DOHH2 (cell line): ENCODE data around the gene ARHGAP1.

Experiments used
- H3F3A ChIP-seq: fragments of 200-600 bp; sonication (generic), shearing (Covaris generic); 2 replicates; pipeline ENCODE4 v1.6.0; 2016; ENCODE audit warnings: antibody characterized with exemption, mild to moderate bottlenecking; ENCODE audit not compliant: control insufficient read depth, insufficient read depth
- H3K27ac ChIP-seq: fragments of 200-600 bp; sonication (generic); 2 replicates; pipeline ENCODE4 v1.5.1; 2014; ENCODE audit warnings: low read depth, mild to moderate bottlenecking, low read length, moderate library complexity
- H3K27me3 ChIP-seq: fragments of 200-600 bp; sonication (generic); 2 replicates; pipeline ENCODE4 v1.6.1; 2014; ENCODE audit warnings: mild to moderate bottlenecking, low read length, mixed read lengths; ENCODE audit not compliant: control insufficient read depth
- H3K36me3 ChIP-seq: fragments of 200-600 bp; sonication (generic); 2 replicates; pipeline ENCODE4 v1.6.1; 2014; ENCODE audit warnings: mild to moderate bottlenecking, low read length, moderate library complexity, mixed read lengths; ENCODE audit not compliant: control insufficient read depth
- H3K4me1 ChIP-seq: fragments of 200-600 bp; sonication (generic); 2 replicates; pipeline ENCODE4 v1.6.1; 2014; ENCODE audit warnings: mild to moderate bottlenecking, low read length, mixed read lengths; ENCODE audit not compliant: control insufficient read depth
- H3K4me2 ChIP-seq: fragments of 200-600 bp; sonication (generic); 2 replicates; pipeline ENCODE4 v1.6.0; 2014; ENCODE audit warnings: mild to moderate bottlenecking, low read length, moderate library complexity
- H3K4me3 ChIP-seq: fragments of 200-600 bp; sonication (generic); 2 replicates; pipeline ENCODE4 v1.5.1; 2014; ENCODE audit warnings: mild to moderate bottlenecking, low read length, mixed read lengths
- H3K79me2 ChIP-seq: fragments of 200-600 bp; sonication (generic); 2 replicates; pipeline ENCODE4 v1.6.1; 2014; ENCODE audit warnings: mild to moderate bottlenecking, low read length, mixed read lengths; ENCODE audit not compliant: control insufficient read depth
- H3K9me2 ChIP-seq: fragments of 200-600 bp; sonication (generic); replicated peaks from 2 replicates; pipeline ENCODE4 v1.6.1; 2014; ENCODE audit warnings: mild to moderate bottlenecking, low read length, mixed read lengths; ENCODE audit not compliant: control insufficient read depth
- H3K9me3 ChIP-seq: fragments of 200-600 bp; sonication (generic); 2 replicates; pipeline ENCODE4 v1.6.1; 2014; ENCODE audit warnings: antibody characterized with exemption, low read length, mixed read lengths; ENCODE audit not compliant: control insufficient read depth, insufficient read depth
- H4K20me1 ChIP-seq: fragments of 200-600 bp; sonication (generic); 2 replicates; pipeline ENCODE4 v1.6.0; 2014; ENCODE audit warnings: low read depth, mild to moderate bottlenecking, antibody characterized with exemption, low read length, moderate library complexity; ENCODE audit not compliant: control insufficient read depth, insufficient read depth
- EZH2phosphoT487 ChIP-seq: fragments of 200-600 bp; sonication (generic); IDR thresholded peaks from 2 replicates; pipeline ENCODE4 v1.6.1; 2017; ENCODE audit warnings: borderline replicate concordance, mild to moderate bottlenecking, antibody characterized with exemption, low read length, moderate library complexity, mixed read lengths
- TF ChIP-seq, protein P1 (sequence below): fragments of 200-600 bp; sonication (generic); IDR thresholded peaks from one replicate; pipeline ENCODE4 v1.5.1; 2014; ENCODE audit warnings: antibody characterized with exemption, mild to moderate bottlenecking, low read depth, low read length; ENCODE audit not compliant: poor library complexity, severe bottlenecking

ARHGAP1 gene

DNA sequence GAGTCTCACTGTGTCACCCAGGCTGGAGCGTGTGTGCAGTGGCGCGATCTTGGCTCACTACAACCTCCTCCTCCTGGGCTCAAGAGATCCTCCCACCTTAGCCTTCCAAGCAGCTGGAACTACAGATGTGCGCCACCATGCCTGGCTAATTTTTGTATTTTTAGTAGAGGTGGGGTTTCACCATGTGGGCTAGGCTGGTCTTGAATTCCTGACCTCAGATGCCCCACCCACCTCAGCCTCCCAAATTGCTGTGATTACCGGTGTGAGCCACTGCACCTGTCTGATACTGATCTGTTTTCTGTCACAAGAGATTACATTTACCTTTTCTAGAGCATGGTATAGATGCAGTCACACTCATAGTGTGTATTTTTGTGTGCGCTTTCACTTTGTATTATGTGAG is 71.5 kb downstream of the ARHGAP1 start:
- TF ChIP-seq EZH2phosphoT487, result no peak
- TF ChIP-seq, protein P1, sequence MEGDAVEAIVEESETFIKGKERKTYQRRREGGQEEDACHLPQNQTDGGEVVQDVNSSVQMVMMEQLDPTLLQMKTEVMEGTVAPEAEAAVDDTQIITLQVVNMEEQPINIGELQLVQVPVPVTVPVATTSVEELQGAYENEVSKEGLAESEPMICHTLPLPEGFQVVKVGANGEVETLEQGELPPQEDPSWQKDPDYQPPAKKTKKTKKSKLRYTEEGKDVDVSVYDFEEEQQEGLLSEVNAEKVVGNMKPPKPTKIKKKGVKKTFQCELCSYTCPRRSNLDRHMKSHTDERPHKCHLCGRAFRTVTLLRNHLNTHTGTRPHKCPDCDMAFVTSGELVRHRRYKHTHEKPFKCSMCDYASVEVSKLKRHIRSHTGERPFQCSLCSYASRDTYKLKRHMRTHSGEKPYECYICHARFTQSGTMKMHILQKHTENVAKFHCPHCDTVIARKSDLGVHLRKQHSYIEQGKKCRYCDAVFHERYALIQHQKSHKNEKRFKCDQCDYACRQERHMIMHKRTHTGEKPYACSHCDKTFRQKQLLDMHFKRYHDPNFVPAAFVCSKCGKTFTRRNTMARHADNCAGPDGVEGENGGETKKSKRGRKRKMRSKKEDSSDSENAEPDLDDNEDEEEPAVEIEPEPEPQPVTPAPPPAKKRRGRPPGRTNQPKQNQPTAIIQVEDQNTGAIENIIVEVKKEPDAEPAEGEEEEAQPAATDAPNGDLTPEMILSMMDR, result no peak
- no peak overlapping the region for H3K27ac ChIP-seq
- H3K4me3 ChIP-seq, result no peak overlapping the region
- no peaks in the 10 kb centered on the region for H3K9me2 ChIP-seq
- peaks cover 15% of the 10 kb centered on the region for H3K79me2 ChIP-seq
- H3K36me3 ChIP-seq, result peaks cover 21% of the 10 kb centered on the region
- H3K9me3 ChIP-seq, result no peaks in the 10 kb centered on the region
- H3F3A ChIP-seq, result no peaks in the 10 kb centered on the region
- H3K4me2 ChIP-seq, result no peak overlapping the region
- H3K27me3 ChIP-seq, result no peaks in the 10 kb centered on the region
- no peaks in the 10 kb centered on the region for H3K4me1 ChIP-seq
- H4K20me1 ChIP-seq, result peaks cover 4% of the 10 kb centered on the region; the same call in 1 of the 2 replicates
